ENCODE data around the gene SEMA3B.
A peak's percentile ranks its signal among the peaks of the same experiment; 100 is the strongest.

The SEMA3B gene

DNA sequence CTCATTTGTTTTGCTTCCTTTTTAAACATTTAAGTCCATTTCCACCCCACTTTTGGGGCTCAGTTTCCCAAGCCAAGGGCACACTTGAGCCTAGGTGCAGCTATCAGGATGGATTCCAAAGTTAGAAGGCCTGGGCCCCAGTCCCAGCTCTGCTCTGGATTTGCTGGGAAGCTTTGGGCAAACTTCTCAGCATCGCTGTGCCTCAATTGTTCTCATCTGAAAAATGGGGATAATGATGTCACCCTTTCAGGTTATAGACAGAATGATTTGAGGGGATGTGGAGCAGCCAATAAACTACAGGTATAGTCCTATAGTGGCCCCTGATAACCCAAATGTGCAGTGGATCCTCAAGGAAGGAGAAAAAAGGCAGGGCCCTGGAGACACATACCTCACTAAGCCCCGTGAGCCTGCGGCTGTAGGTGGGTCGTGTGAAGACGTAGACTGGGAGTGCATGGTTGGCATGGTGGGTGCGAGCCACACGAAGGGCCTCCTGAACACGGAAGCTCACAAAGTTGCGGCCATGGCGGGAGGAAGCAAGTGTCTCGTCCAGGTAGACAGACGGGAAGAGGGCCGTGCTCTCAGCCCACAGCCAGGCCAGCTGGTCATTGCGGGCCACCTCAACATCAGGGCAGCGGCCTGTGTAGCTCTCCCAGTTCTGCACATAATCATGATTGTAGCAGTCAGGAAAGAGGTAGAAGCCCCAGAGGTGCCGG, 50.4 kb downstream of the SEMA3B start:
- no peak for DNase-seq

DNA sequence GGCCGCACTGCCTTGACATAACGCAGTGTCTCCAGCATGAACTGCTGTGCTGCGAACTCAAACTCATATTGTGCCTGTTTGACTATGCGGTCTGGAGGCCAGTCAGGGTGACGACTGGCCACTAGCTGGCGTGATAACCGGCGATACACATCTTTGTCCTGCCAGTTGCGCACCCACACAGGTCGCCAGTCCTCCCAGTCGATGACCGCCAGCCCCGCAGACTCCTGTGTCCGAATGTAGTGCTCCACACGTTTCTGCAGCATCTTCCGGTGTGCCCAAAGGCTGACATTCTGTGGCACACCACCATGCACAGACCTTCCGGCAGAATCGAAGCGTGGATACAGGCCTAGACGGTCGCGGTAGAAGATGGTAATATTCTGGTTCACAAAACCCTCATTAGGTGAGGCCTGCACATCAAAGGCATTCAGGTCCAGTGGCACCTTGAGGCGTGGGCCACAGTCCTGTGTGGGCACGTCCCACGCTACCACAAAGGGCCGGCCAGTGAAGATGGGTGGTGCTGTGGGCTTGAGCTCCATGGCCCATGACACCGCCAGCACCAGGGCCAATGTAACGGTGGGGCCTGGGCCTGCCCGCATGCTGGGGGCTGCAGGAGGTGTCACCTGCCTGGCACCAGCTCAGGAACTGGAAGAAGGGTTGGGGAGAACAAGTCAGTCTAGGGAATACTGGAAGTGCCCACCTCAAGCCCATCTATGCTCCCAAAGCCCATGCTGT, 51.1 kb downstream of the SEMA3B start:
- no peak for DNase-seq

DNA sequence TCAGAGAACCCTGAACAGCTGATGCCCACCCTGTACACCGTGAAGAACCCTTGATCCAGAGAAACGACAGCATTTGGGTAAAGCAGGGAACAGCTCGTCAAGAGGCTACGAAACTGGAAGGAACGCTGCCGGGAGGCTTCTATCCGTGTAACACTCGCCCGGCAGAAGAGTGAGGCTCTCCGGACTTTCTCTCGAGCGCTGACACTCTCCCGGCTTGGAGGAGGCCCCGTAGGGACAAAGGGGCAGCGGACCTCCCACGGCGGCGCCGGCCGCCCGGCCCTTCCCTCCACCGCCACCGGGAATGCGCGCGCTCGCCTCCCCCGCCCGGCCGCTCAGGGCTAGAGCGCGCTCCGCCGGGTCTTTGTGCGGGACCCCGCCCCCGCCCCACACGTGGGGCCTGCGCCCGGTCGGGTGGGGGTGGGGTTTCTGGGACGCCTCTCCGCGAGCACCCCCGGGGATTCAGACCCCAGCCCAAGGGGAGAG, 51.9 kb downstream of the SEMA3B start:
- DNase-seq, result peak in 3 of 4 experiments; percentile 56 to 60 (median 59)

DNA sequence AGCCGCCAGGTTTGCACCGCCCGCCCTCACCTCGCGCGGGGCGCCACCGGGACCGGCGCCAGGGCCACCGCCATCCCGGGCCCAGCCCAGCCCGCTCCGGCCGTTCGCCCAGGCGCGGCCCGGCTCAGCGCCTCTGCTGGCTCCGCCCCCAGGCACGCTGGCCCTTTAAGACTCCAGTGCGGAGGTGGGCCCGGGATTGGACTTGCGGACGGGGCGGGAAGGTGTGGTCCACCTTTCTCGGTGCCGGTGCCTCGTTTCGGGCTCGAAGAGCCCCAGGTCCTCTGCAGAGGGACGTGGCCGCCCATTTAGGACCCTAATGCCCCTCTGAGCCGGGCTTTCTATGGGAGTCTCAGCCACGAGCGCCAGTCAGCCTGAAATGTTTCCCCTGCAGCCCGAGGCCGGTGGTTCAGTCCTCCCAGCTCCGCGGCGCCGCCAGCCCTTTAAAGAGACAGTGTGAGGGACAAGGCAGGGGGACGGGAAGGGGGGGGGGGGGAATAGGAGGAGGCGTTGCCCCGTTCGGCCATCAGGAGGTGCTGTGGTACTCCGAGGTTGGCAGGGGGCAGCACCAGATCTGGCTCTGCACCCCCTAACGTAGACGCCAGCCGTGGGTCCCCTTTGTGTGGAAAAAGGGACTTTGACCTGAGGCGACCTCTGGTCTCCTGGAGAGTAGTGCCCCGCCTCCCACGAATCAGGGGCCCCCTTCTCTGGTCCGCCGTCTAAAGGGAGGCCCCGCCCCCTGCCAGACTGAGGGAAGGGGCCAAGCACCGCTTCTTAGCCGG, 52.6 kb downstream of the SEMA3B start:
- peak; percentile 64 to 74 (median 72) for DNase-seq

DNA sequence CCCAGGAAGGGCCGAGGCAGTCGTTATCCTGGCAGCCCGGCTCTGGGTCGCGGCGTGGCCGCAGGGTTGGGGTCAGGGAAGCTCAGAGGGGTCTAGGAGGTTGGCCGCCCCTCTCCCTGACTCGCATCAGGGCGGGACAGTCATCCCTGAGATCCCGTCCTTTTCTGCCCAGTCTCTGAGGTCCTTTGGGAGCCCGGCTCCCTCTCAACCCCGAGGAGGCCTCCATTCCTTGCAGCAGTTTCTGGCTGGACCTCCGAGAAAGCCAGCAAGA, 53.1 kb downstream of the SEMA3B start:
- DNase-seq, result no peak

DNA sequence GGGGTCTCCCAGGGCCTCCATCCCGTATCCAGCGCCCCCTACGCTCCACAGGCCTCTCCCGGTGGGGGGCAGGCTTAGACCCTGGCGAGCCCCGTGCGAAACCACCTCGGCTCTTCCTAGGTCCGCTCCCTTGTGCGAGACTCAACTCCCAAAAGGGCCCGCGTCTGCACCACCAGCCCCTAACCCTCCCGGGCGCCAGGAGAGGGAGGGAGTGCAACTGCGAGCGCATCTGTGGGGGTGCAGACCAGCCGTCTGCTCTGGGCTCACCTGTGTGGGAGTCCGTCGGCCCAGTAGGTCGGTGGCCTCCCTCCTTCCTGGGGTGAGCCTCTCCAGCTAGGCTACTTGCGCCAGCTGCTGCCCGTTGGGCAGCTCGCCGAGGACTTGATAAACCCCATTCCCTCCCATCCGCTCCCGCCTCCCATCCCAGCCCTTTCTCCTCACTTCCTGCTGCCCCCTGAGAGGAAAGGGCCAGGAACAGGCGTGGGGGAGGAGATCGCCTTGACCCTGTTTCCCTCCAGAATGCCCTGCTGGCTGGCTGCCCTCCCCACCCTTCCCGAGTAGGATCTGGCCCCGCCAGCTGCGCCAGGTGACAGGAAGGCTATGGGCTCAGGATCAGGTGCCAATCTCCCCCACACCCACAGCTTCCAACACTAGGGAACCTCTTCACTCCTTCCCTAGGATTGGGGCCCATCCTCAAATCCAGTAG, 53.6 kb downstream of the SEMA3B start, which contains the start of gene HYAL2:
TSS of gene HYAL2 (minus strand) at position 360 of the 706 bp plus-strand sequence. CDS start 2,256 bp downstream, outside the sequence.
- no peak for DNase-seq

DNA sequence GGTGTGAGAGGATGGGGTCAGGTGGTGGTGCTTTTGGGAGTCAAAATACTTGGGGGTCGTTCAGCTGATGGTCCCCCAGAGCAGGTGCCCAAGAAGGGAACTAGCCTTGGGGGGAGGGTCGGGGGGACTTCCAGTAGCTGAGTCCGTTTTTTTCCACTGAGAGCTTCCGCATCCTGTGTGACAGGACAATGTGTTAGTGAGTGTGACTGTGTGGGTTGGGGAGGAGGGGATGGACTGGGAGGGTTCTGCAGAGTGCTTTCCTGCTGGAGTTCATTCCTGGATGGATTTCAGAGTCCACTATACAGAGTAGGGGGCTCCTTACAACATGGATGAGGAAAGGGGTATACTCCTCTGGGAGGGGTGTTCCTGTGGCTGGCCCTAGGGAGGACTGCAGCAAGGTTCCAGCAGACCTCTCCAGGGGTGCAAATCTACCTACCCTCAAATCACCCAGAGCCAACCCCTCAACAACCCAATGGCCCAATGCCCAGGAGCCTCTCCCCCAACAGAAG, 54.2 kb downstream of the SEMA3B start:
- DNase-seq, result no peak

DNA sequence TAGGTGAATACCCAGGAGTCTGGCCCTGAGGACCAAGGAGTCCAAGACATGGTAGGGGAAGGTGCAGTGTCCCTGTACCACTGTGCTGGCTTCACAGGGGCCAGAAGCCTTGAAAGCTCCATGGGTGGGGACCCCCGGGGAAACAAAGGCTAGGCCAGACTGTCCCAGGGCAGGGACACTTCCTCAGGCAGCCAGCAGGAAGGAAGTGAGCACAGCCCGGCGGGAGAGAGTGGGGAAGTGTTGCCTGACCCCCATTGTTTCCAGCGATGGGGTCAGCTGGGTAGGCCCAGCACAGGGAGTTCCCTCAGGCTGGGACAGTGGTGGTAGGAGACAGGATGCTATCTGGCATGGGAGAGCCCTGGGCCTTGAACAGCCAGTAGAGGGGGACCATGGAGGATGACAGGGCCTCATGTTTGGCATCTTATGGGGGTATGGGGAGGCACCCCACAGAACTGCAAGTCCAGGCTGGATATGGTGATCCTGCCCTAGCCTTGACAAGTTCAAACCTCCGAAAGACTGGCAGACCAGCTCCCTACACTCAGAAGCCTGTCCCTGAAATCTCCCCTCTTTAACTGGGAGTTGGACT, 54.8 kb downstream of the SEMA3B start:
- DNase-seq, result no peak

DNA sequence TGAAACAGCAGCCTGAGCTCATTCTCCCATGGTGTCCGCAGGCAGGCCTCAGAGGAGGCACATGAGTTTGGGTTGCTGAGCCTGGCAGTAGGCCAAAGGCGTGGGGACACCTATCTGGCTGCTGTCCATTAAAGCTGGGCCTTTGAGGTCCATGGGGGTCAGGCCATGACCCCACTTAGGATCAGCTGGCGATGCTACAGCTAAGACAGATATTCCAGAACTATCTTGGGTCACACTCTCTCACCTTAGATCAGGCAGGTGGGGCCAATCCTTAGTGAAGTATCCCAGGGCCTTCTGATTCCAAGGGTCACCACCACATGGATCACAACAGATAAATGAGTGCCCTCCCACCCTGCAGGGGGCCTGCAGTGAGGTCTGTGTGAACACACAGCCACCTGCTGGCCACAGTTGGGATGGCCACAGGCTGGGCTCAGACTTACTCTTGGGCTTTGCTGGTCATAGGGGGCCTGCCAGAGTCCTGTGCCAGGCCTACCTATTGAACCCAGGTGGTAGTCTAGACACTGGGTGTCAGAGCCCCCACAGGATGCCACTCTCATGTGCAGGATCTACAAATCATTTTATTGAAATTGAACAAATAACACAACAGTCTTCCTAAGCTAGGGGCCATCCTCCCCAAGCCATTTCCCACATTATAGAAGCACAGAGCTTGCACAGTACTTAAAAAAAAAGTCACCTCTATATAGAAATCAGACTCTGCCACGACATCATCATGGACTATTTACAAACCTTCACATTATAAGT, 55.6 kb downstream of the SEMA3B start:
- DNase-seq, result peak in 3 of 4 experiments; percentile 30 to 43 (median 35)

DNA sequence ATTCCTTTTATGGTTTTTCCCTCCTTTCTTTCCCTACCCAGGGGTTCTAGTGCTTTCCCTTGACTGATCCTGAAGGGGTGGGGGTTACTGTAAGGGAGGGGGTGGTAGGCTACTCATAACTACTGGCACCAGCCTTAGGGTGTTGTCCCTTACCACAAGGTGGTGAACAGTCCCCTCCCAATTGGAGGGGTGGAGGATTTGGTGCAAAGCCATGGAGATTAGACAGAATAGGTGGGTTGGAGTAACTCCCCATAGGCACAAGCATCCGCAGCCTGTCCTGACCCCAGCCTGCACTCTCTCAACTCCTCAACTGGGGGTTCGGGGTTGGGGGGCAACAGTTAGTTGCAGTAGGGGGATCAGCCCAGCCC, 56.1 kb downstream of the SEMA3B start:
- no peak for DNase-seq

DNA sequence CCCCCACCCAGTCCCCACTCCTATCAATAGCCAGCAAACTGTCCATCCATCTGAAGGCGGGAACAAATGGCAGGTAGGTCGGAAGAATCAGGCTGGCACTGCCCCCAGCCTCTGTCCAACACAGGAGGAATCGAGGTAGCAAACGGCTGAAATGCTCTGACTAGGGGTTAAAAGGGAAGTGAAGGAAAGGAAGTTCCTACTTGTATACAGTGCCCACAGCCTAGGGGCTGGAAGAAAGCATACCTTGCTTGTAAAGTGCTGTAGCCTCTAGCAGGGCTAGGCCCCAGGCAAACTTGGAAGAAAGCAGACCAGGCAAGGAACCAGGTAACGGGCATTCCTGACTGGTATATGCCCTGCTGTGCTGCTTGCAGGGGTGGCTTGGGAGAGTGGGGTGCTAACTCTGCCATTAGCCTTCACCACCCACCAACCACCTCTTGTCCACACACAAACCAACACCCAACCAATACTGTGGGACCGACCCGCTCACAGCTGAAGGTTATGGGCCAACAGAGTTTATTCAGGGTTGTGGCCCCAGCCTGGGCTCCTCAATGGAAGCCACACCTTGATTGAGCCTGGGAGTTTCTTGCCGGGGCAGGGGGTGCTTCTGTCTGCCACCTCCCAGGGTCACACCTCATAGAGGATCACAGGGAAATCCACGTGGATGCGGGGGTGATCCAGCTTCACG, 56.7 kb downstream of the SEMA3B start:
- DNase-seq, result no peak

DNA sequence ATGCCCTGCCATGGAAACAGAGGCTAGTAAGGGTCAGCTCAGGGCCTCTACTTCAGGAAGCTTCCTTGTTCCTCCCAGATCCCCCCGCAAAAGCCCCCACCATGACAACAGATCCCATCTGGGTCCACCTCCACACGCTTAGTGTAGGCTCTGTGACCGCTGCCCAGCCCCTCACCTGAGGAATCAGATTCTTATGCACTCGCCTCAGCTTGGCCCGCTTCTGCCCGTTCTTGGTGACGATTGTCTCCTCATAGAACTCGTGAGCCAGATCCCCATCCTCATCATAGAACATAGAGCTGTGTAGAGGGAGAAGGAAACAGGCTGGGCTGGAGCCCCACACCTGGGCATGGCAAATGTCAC, 57.2 kb downstream of the SEMA3B start:
- no peak for DNase-seq

DNA sequence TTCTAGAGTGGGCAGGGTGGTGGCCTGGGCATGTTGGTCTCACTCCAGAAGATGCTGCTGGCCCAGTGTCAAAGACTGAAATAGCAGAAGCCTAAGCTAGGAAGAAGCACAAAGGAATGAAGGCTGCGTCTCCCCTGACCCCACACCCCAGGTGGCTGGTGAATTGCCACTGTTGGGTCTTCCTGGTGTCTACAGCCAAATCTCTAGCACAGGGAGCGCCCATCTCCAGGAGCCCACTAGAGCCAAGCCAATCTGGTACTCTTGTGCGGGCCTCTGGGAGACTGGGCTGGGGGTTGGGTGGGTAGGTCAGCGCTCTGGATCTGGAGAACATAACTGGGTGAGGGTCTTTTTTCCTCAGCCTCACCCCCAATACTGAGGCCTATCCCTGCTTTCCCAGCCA, 58.2 kb downstream of the SEMA3B start:
- no peak for DNase-seq
